Measurements from ENCODE around the gene CHP1. TPM values are rescaled to one million over a fixed set of nuclear protein-coding genes. Genes with fewer than 3 reads are reported as not detected.
"Not testable (repeated sequence)": the region's sequence is repeated elsewhere in the genome, so short reads cannot be mapped to it uniquely, and the experiment has no call there.

CHP1 gene
- total RNA-seq, 4 donors from 2014 or later, result 102 to 127 (median 112) TPM

DNA sequence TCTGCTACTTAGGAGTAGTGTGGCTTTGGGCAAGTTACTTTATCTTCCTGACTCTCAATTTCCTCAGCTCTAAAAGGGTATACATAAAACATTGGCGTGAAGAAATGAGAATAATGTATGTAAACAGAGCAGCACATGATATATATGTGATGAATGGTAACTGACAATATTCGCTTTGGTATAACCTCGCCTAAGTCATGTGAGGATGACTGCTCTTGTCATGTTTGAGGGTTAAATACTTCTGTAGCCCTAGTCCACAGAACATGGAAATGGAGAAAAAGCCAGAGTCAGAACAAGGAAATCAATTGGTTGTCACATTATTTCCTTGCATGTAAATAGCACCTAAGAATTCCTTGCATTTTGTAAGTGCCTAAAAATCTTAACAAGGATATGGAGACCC, 25.0 kb downstream of the CHP1 start:
- Histone ChIP-seq H3K27ac (no peak overlapping the region), H3K4me1 (no peaks in the 10 kb centered on the region), H3K4me3 (no peak overlapping the region), H3K9me3 (no peaks in the 10 kb centered on the region), H3K27me3 (no peaks in the 10 kb centered on the region), H3K36me3 (peaks cover 0 to 62% of the 10 kb centered on the region in 2 donors)
- 88 to 91% methylated on average over 3 of the region's 3 CpGs for whole genome bisulfite sequencing, 2 donors (ENCODE audit: low coverage in 1 of 2)
- TF ChIP-seq POLR2A (IDR thresholded peaks at IDR 0.05) (no peak), EP300 (IDR thresholded peaks at IDR 0.05) (no peak), CTCF (IDR thresholded peaks at IDR 0.05) (no peak), POLR2AphosphoS5 (IDR thresholded peaks at IDR 0.05) (no peak)
- no peak for ATAC-seq

GRCh38 chr15:41256577-41257038, 25.5 kb downstream of the CHP1 start:
- Histone ChIP-seq H3K36me3 (peaks cover 0 to 62% of the 10 kb centered on the region in 2 donors), H3K9me3 (no peaks in the 10 kb centered on the region), H3K27ac (no peak overlapping the region), H3K27me3 (no peaks in the 10 kb centered on the region), H3K4me3 (no peak overlapping the region), H3K4me1 (no peaks in the 10 kb centered on the region)
- 94% methylated on average over 4 to 5 of the region's 5 CpGs for WGBS, 2 donors (ENCODE audit: low coverage in 1 of 2)
- ATAC-seq, result no peak
- no peak for TF ChIP-seq CTCF (IDR thresholded peaks at IDR 0.05)
- no peak for TF ChIP-seq EP300 (IDR thresholded peaks at IDR 0.05)
- no peak for TF ChIP-seq POLR2AphosphoS5 (IDR thresholded peaks at IDR 0.05)
- TF ChIP-seq POLR2A (IDR thresholded peaks at IDR 0.05), result no peak

DNA sequence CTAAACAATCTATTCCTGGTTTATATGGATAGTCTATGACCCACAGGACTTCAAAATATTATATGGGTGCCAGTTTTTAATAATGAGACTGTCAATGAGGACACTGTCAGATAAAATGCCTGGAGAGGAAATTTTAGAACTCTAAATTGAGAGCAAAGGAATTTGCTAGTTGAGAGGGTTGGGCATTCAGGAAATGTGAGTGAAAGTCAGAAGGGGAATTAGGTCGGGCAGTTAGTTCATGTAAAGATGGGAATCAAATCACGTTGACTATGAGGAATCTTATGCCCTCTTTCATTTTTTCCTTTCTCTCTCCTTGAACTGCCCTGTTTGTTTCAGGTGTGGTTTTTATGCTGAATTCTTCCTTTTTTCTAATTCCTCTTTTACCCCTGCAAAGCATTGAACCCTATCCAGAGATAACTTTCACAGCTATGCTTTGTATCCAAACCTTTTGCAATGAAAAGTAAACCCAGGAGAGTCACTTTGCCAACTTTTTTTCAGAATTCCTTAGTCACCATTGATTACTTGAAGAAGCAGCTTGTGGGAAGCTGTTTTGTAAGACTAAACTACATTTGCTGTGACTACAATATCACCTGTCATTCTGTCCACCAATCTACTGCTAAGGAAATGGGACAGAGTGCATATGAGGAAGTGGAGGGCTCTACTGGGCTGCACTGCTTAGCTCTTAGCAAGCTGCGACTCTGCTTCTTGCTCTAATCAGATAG, 27.8 kb downstream of the CHP1 start:
- ATAC-seq, result no peak
- peaks cover 0 to 66% of the 10 kb centered on the region in 2 donors for H3K36me3 ChIP-seq
- 62 to 65% methylated on average over 3 of the region's 3 CpGs for WGBS, 2 donors (ENCODE audit: low coverage in 1 of 2)
- H3K4me3 ChIP-seq, result no peak overlapping the region
- H3K27me3 ChIP-seq, result no peaks in the 10 kb centered on the region
- H3K4me1 ChIP-seq, result no peaks in the 10 kb centered on the region
- no peak for TF ChIP-seq EP300 (IDR thresholded peaks at IDR 0.05)
- no peak for TF ChIP-seq POLR2AphosphoS5 (IDR thresholded peaks at IDR 0.05)
- no peak for TF ChIP-seq POLR2A (IDR thresholded peaks at IDR 0.05)
- no peak for TF ChIP-seq CTCF (IDR thresholded peaks at IDR 0.05)
- H3K9me3 ChIP-seq, result no peaks in the 10 kb centered on the region
- no peak overlapping the region for H3K27ac ChIP-seq

GRCh38 chr15:41259546-41260189, 28.6 kb downstream of the CHP1 start:
- WGBS, 2 donors (ENCODE audit: low coverage in 1 of 2), result 74% methylated on average over 9 of the region's 12 CpGs; no CpG with 5 or more reads in 1 of the 2 donors
- Histone ChIP-seq H3K4me1 (no peaks in the 10 kb centered on the region), H3K36me3 (peaks cover 0 to 72% of the 10 kb centered on the region in 2 donors), H3K27me3 (no peaks in the 10 kb centered on the region), H3K4me3 (no peak overlapping the region), H3K9me3 (no peaks in the 10 kb centered on the region), H3K27ac (no peak overlapping the region)
- ATAC-seq, result no peak
- TF ChIP-seq POLR2AphosphoS5 (IDR thresholded peaks at IDR 0.05) (no peak), POLR2A (IDR thresholded peaks at IDR 0.05) (no peak), EP300 (IDR thresholded peaks at IDR 0.05) (no peak), CTCF (IDR thresholded peaks at IDR 0.05) (no peak)

DNA sequence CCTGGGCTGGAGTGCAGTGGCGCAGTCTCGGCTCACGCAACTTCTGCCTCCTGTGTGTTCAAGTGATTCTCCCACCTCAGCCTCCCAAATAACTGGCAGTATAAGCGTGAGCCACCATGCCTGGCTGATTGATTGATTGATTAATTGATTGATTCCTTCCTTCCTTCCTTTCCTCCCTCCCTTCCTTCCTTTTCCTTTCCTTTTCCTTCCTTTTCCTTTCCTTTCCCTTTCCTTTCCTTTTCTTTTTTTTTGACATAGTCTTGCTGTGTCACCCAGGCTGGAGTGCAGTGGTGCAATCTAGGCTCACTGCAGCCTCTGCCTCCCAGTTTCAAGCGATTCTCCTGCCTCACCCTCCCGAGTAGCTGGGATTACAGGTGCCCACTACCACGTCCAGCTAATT, 29.9 kb downstream of the CHP1 start:
- not testable (repeated sequence) for ATAC-seq, H3K4me1 ChIP-seq, H3K27me3 ChIP-seq, H3K4me3 ChIP-seq, H3K9me3 ChIP-seq, H3K27ac ChIP-seq
- peaks cover 0 to 79% of the 10 kb centered on the region in 2 donors for H3K36me3 ChIP-seq
- 94 to 100% methylated on average over 2 to 7 of the region's 7 CpGs for WGBS, 2 donors (ENCODE audit: low coverage in 1 of 2)
